GM23338 (cell line): ENCODE measurements around the gene PTPRA. TPM values are rescaled to one million over a fixed set of nuclear protein-coding genes. Genes with fewer than 3 reads are reported as not detected.

ENCODE experiments used
- ATAC-seq: fragments of 200-7000 bp; cut with Tn5 transposase; 3 replicates; pipeline ENCODE4 v1.9.1; 2020
- DNase-seq: peaks from one replicate; pipeline ENCODE4 v3.0.0-alpha.2; 2015; ENCODE audit warnings: low spot score
- H2AFZ ChIP-seq: fragments of 200-600 bp; sonication (generic); 2 replicates; pipeline ENCODE4 v1.8.0; 2016; ENCODE audit warnings: antibody characterized with exemption, mild to moderate bottlenecking, moderate library complexity
- H3F3A ChIP-seq: fragments of 200-600 bp; sonication (generic); replicated peaks from 2 replicates; pipeline ENCODE4 v1.8.0; 2017; ENCODE audit warnings: antibody characterized with exemption, mixed run types, low read depth
- H3K27ac ChIP-seq: fragments of 200-600 bp; sonication (generic); 2 replicates; pipeline ENCODE4 v1.6.1; 2016; ENCODE audit warnings: low read depth
- H3K27me3 ChIP-seq: fragments of 200-600 bp; sonication (generic); 2 replicates; pipeline ENCODE4 v1.8.0; 2016; ENCODE audit warnings: mild to moderate bottlenecking, mixed run types, moderate library complexity; ENCODE audit not compliant: insufficient read depth
- H3K36me3 ChIP-seq: fragments of 200-600 bp; sonication (generic); 2 replicates; pipeline ENCODE4 v1.8.0; 2016; ENCODE audit warnings: mild to moderate bottlenecking; ENCODE audit not compliant: insufficient read depth
- H3K4me1 ChIP-seq: fragments of 200-600 bp; sonication (generic); 2 replicates; pipeline ENCODE4 v1.8.0; 2016; ENCODE audit warnings: mild to moderate bottlenecking, moderate library complexity; ENCODE audit not compliant: insufficient read depth
- H3K4me2 ChIP-seq: fragments of 200-600 bp; sonication (generic); 2 replicates; pipeline ENCODE4 v1.7.1; 2017; ENCODE audit warnings: mixed run types
- H3K4me3 ChIP-seq: fragments of 200-600 bp; sonication (generic); 2 replicates; pipeline ENCODE4 v1.6.1; 2016; ENCODE audit warnings: mixed run types
- H3K79me2 ChIP-seq: fragments of 200-600 bp; sonication (generic); replicated peaks from 2 replicates; pipeline ENCODE4 v1.8.0; 2017; ENCODE audit warnings: mild to moderate bottlenecking; ENCODE audit not compliant: insufficient read depth
- H3K9me2 ChIP-seq: fragments of 200-600 bp; sonication (generic); 2 replicates; pipeline ENCODE4 v1.8.0; 2017; ENCODE audit not compliant: insufficient read depth
- H4K20me1 ChIP-seq: fragments of 200-600 bp; sonication (generic); replicated peaks from 2 replicates; pipeline ENCODE4 v1.8.0; 2017; ENCODE audit warnings: mild to moderate bottlenecking; ENCODE audit not compliant: insufficient read depth
- H3K27ac Mint-ChIP-seq: 2 replicates; pipeline ENCODE4 v1.8.0; 2020; ENCODE audit warnings: inconsistent platforms, mild to moderate bottlenecking, moderate library complexity, mixed read lengths
- H3K27me3 Mint-ChIP-seq: 3 replicates; pipeline ENCODE4 v1.8.0; 2022; ENCODE audit warnings: low read depth, mild to moderate bottlenecking, moderate library complexity, mixed read lengths, inconsistent platforms; ENCODE audit not compliant: insufficient read depth, poor library complexity
- H3K36me3 Mint-ChIP-seq: 3 replicates; pipeline ENCODE4 v1.8.0; 2021; ENCODE audit warnings: low read depth, mild to moderate bottlenecking, inconsistent platforms, moderate library complexity, mixed read lengths
- H3K4me1 Mint-ChIP-seq: 3 replicates; pipeline ENCODE4 v1.8.0; 2020; ENCODE audit warnings: mild to moderate bottlenecking, inconsistent platforms, mixed read lengths
- H3K4me3 Mint-ChIP-seq: 3 replicates; pipeline ENCODE4 v1.8.0; 2021; ENCODE audit warnings: moderate library complexity, mild to moderate bottlenecking, inconsistent platforms, mixed read lengths
- H3K9me3 Mint-ChIP-seq: 3 replicates; pipeline ENCODE4 v1.8.0; 2020; ENCODE audit warnings: moderate library complexity, mild to moderate bottlenecking, inconsistent platforms, mixed read lengths
- CREB1 ChIP-seq: fragments of 250-450 bp; sonication (Bioruptor Pico); IDR thresholded peaks from 2 replicates; pipeline ENCODE4 v1.5.0; 2020; ENCODE audit warnings: low read depth, mild to moderate bottlenecking, moderate library complexity
- CTCF ChIP-seq, 2 experiments: fragments of 200-600 bp in 1 of 2; sonication (generic) in 1 of 2; conservative IDR thresholded peaks; 2 replicates each; pipeline versions ENCODE4 v1.5.1 to v1.6.1; 2016 to 2017; ENCODE audit warnings: antibody characterized with exemption in 2 of 2, low read depth in 2 of 2, mild to moderate bottlenecking in 2 of 2, moderate library complexity in 1 of 2
- EZH2phosphoT487 ChIP-seq: fragments of 200-600 bp; sonication (generic); IDR thresholded peaks from one replicate; pipeline ENCODE4 v1.8.1; 2018; ENCODE audit warnings: antibody characterized with exemption; ENCODE audit not compliant: unreplicated experiment
- JUNB ChIP-seq: IDR thresholded peaks from one replicate; pipeline ENCODE4 v1.6.1; 2016; ENCODE audit warnings: antibody characterized with exemption; ENCODE audit not compliant: unreplicated experiment
- STAT1 ChIP-seq: IDR thresholded peaks from one replicate; pipeline ENCODE4 v1.6.1; 2016; ENCODE audit warnings: antibody characterized with exemption; ENCODE audit not compliant: unreplicated experiment
- polyA plus RNA-seq: library from polyadenylated mRNA; unstranded; fragments of >200 nt; fragmentation: Nextera tagmentation; extraction: Ambion mirVana; gene quantifications from 2 replicates; pipeline ENCODE4 v1.2.1, GENCODE V29; 2016
- total RNA-seq: library from RNA; depleted of rRNA; stranded (reverse); fragments of >200 nt; shearing (Covaris generic); gene quantifications from 2 replicates; pipeline ENCODE4 v1.2.3, GENCODE V29; 2014
- TF ChIP-seq, protein P1 (sequence below): fragments of 250-450 bp; sonication (Bioruptor Pico); IDR thresholded peaks from 2 replicates; pipeline ENCODE4 v1.5.0; 2020; ENCODE audit warnings: mild to moderate bottlenecking, moderate library complexity

Gene PTPRA
- total and polyA plus RNA-seq, 2 experiments from 2014 or later: 37.8 to 39.3 TPM

DNA sequence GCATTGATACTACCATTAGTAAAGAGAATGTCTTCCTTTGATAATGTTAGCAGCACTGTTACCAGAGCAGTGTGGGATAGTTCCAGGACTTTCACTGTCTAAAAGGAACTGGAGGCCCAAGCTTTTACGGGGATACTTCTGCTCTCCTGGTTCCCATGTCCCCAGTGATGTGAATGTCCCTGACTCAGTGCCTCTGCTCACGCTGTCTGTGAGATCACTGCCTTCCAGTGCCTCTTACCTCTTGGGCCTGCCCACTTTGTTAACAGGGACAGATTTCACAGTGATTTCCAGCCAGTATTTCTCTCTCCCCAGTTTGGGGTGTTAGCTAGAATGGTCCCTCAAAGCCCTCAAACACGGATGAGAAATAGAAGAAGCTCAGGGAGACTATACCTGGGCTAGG, 14.4 kb downstream of the PTPRA start (continued):
- TF ChIP-seq, protein P1, sequence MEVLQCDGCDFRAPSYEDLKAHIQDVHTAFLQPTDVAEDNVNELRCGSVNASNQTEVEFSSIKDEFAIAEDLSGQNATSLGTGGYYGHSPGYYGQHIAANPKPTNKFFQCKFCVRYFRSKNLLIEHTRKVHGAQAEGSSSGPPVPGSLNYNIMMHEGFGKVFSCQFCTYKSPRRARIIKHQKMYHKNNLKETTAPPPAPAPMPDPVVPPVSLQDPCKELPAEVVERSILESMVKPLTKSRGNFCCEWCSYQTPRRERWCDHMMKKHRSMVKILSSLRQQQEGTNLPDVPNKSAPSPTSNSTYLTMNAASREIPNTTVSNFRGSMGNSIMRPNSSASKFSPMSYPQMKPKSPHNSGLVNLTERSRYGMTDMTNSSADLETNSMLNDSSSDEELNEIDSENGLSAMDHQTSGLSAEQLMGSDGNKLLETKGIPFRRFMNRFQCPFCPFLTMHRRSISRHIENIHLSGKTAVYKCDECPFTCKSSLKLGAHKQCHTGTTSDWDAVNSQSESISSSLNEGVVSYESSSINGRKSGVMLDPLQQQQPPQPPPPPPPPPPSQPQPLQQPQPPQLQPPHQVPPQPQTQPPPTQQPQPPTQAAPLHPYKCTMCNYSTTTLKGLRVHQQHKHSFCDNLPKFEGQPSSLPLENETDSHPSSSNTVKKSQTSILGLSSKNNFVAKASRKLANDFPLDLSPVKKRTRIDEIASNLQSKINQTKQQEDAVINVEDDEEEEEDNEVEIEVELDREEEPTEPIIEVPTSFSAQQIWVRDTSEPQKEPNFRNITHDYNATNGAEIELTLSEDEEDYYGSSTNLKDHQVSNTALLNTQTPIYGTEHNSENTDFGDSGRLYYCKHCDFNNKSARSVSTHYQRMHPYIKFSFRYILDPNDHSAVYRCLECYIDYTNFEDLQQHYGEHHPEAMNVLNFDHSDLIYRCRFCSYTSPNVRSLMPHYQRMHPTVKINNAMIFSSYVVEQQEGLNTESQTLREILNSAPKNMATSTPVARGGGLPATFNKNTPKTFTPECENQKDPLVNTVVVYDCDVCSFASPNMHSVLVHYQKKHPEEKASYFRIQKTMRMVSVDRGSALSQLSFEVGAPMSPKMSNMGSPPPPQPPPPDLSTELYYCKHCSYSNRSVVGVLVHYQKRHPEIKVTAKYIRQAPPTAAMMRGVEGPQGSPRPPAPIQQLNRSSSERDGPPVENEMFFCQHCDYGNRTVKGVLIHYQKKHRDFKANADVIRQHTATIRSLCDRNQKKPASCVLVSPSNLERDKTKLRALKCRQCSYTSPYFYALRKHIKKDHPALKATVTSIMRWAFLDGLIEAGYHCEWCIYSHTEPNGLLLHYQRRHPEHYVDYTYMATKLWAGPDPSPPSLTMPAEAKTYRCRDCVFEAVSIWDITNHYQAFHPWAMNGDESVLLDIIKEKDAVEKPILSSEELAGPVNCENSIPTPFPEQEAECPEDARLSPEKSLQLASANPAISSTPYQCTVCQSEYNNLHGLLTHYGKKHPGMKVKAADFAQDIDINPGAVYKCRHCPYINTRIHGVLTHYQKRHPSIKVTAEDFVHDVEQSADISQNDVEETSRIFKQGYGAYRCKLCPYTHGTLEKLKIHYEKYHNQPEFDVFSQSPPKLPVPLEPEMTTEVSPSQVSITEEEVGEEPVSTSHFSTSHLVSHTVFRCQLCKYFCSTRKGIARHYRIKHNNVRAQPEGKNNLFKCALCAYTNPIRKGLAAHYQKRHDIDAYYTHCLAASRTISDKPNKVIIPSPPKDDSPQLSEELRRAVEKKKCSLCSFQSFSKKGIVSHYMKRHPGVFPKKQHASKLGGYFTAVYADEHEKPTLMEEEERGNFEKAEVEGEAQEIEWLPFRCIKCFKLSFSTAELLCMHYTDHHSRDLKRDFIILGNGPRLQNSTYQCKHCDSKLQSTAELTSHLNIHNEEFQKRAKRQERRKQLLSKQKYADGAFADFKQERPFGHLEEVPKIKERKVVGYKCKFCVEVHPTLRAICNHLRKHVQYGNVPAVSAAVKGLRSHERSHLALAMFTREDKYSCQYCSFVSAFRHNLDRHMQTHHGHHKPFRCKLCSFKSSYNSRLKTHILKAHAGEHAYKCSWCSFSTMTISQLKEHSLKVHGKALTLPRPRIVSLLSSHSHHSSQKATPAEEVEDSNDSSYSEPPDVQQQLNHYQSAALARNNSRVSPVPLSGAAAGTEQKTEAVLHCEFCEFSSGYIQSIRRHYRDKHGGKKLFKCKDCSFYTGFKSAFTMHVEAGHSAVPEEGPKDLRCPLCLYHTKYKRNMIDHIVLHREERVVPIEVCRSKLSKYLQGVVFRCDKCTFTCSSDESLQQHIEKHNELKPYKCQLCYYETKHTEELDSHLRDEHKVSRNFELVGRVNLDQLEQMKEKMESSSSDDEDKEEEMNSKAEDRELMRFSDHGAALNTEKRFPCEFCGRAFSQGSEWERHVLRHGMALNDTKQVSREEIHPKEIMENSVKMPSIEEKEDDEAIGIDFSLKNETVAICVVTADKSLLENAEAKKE: no peak
- no peak for TF ChIP-seq STAT1
- TF ChIP-seq CTCF (conservative IDR thresholded peaks at IDR 0.05; ENCODE audit: low read depth in 2 of 2): no peak

- Histone ChIP-seq H2AFZ (no peak overlapping the region), H3K4me2 (no peak overlapping the region), H3K4me3 (no peak overlapping the region), H3K27ac (no peak overlapping the region), H3K9me2 (no peaks in the 10 kb centered on the region), H3K36me3 (no peaks in the 10 kb centered on the region), H3F3A (no peaks in the 10 kb centered on the region), H3K4me1 (no peaks in the 10 kb centered on the region), H4K20me1 (peaks cover 42% of the 10 kb centered on the region), H3K79me2 (peaks cover 99% of the 10 kb centered on the region), H3K27me3 (no peaks in the 10 kb centered on the region)
- Mint-ChIP-seq H3K27me3 (no peaks in the 10 kb centered on the region), H3K36me3 (no peaks in the 10 kb centered on the region), H3K4me3 (no peak overlapping the region), H3K9me3 (no peaks in the 10 kb centered on the region), H3K27ac (no peak overlapping the region), H3K4me1 (no peaks in the 10 kb centered on the region; the same call in 2 of the 3 replicates)
- no peak for DNase-seq
- ATAC-seq: no peak
- TF ChIP-seq STAT1 (no peak), EZH2phosphoT487 (no peak), JUNB (no peak), CREB1 (CRISPR knock-in tag) (no peak)
- TF ChIP-seq, protein P1: no peak
Measured at GRCh38 chr20:2888224-2888955, 15.1 kb downstream of the PTPRA start.
